ENCODE results near the gene RUBCNL. TPM values are rescaled to one million over a fixed set of nuclear protein-coding genes. Genes with fewer than 3 reads are reported as not detected.
A peak's percentile ranks its signal among the peaks of the same experiment; 100 is the strongest.

RUBCNL gene
- total RNA-seq, 2 donors from 2014 or later: 2.1 to 2.3 TPM

DNA sequence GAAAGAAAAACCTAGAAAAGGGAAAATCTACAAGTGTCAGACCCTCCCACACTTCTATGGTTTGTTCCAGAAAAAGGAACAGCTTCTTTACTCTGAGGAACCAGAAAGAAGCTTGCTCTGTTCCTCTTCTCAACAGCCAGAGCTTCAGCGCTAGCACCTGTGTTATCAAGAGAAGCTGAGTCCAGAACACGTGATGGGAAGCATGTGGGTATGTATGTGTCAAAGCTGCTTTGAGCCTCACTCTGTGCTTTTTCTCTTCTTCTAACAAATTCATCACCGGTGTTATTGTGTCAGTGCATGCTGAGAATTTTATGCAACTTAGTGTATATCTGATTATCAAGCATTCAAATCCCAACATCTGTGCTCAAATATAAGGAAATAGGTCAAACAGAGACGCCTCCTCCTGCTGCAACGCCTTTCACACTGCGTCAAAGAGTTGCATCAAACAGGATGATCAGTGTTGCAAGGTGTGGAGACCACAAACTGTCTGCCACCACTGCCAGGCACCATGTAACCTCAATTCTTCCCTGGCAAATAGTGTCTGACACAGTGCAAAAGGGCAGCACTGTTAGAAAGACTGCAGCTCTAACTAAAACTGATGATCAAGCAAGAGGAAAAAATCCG, 91.4 kb downstream of the RUBCNL start:
- Histone ChIP-seq H3K9me3 (no peaks in the 10 kb centered on the region), H3K27me3 (no peaks in the 10 kb centered on the region), H3K4me3 (no peak overlapping the region), H3K27ac (peak overlapping the region in 1 of 4 donors; percentile 52), H3K4me1 (no peaks in the 10 kb centered on the region), H3K36me3 (replicated peaks in 1 of 2; ENCODE audit: insufficient read depth in 1 of 2, low read depth in 2 of 2) (no peaks in the 10 kb centered on the region)
- DNase-seq (peak in 3 of 4 donors; percentile 14 to 52 (median 18)), ATAC-seq (peak; percentile 36)
- 48 to 52% methylated on average over 7 of the region's 7 CpGs for WGBS, 2 donors
- TF ChIP-seq POLR2A (IDR thresholded peaks at IDR 0.05) (no peak), CTCF (IDR thresholded peaks at IDR 0.05) (no peak)
- intact Hi-C loops (cut with DNase I): no loop called here

GRCh38 chr13:46293436-46293835, 93.6 kb downstream of the RUBCNL start:
- H3K27ac ChIP-seq: no peak overlapping the region
- no peaks in the 10 kb centered on the region for H3K9me3 ChIP-seq
- TF ChIP-seq CTCF (IDR thresholded peaks at IDR 0.05): no peak
- no peak for TF ChIP-seq POLR2A (IDR thresholded peaks at IDR 0.05)
- no peak overlapping the region for H3K4me3 ChIP-seq
- no peaks in the 10 kb centered on the region for H3K36me3 ChIP-seq (replicated peaks in 1 of 2; ENCODE audit: insufficient read depth in 1 of 2, low read depth in 2 of 2)
- 60 to 71% methylated on average over 3 of the region's 3 CpGs for WGBS, 2 donors
- no peak for DNase-seq
- intact Hi-C loops (cut with DNase I): no loop called here
- H3K4me1 ChIP-seq: no peaks in the 10 kb centered on the region
- H3K27me3 ChIP-seq: no peaks in the 10 kb centered on the region
- no peak for ATAC-seq

Small RNA genes within 50 kb of the gene (small RNA-seq; reads per million reads assigned to genes)
- gene RNU2-6P (0.80 reads per million, percentile 23 among the genes with 10 or more reads in this experiment), gene RNU6-68P (not detected)

Other genes with a start within 250 kb of the RUBCNL start
- 10 to 100 TPM in 1 of 2 donors, 1 to 10 TPM in 1; 6.3 to 16.1 TPM for gene LCP1, start 205.1 kb downstream of the RUBCNL start, total RNA-seq
- gene LRRC63, start 175.3 kb downstream of the RUBCNL start, total RNA-seq: not detected
- gene LRCH1, start 165.9 kb upstream of the RUBCNL start, total RNA-seq: 1 to 10 TPM; 7.3 to 8.6 TPM

Data from body of pancreas (tissue), 4 donors.